Activated T-helper 2 cell treated with anti-CD3 and anti-CD28 coated beads, Interferon-gamma antibody, Interleukin-2, Interleukin-4, amounts not matched to agents 10 μg/mL and 5 μg/mL and 100 μg/mL, durations not matched to agents 14 hours and 24 hours and 36 hours (primary cell): ENCODE results near the gene TMEM88. TPM values are rescaled to one million over a fixed set of nuclear protein-coding genes. Genes with fewer than 3 reads are reported as not detected.
"Not testable (repeated sequence)": the region's sequence is repeated elsewhere in the genome, so short reads cannot be mapped to it uniquely, and the experiment has no call there.

Source experiments
- DNase-seq: peaks from one replicate; pipeline ENCODE4 v3.0.0; 2021; ENCODE audit warnings: low spot score
- H3K27ac Mint-ChIP-seq: one replicate; pipeline ENCODE4 v1.8.0; 2021; ENCODE audit warnings: mixed read lengths
- H3K27me3 Mint-ChIP-seq: one replicate; pipeline ENCODE4 v1.8.0; 2021; ENCODE audit warnings: low read depth, mixed read lengths
- H3K36me3 Mint-ChIP-seq: one replicate; pipeline ENCODE4 v1.8.0; 2021; ENCODE audit warnings: low read depth, mixed read lengths
- H3K4me1 Mint-ChIP-seq: one replicate; pipeline ENCODE4 v1.8.0; 2021; ENCODE audit warnings: low read depth, mixed read lengths
- H3K4me3 Mint-ChIP-seq: one replicate; pipeline ENCODE4 v1.8.0; 2021; ENCODE audit warnings: low read depth, mild to moderate bottlenecking, moderate library complexity, mixed read lengths
- H3K9me3 Mint-ChIP-seq: one replicate; pipeline ENCODE4 v1.8.0; 2021; ENCODE audit warnings: mixed read lengths
- intact Hi-C: fragments of 100-400 bp; cut with micrococcal nuclease; formaldehyde crosslinking; loops from one replicate; pipeline ENCODE4 v1.15.1; 2023
- total RNA-seq: library from RNA; stranded (reverse); gene quantifications from 2 replicates; pipeline ENCODE4 v1.2.3, GENCODE V29; 2022

Gene TMEM88
- total RNA-seq, 1 donor from 2014 or later: 4.1 TPM

GRCh38 chr17:7857713-7858521 is 3.1 kb downstream of the TMEM88 start, which contains the start of gene CYB5D1:
Gene CYB5D1, plus strand, starts transcription at chr17:7858003. Its CDS starts 132 bp downstream, at chr17:7858135.
- no peak within 1 kb of the TSS for H3K27ac Mint-ChIP-seq
- intact Hi-C loops: loop anchor here (1.0 to 10.0 kb wide), 7 partner anchors 15 to 298 kb away; partner anchors contain the start of gene CNTROB
- H3K27me3 Mint-ChIP-seq: no peaks in the 10 kb centered on the region
- H3K36me3 Mint-ChIP-seq: peaks cover 41% of the 10 kb centered on the region
- peaks cover 22% of the 10 kb centered on the region for H3K4me1 Mint-ChIP-seq
- peak; percentile 88 for DNase-seq
- no peak within 1 kb of the TSS for H3K4me3 Mint-ChIP-seq
- H3K9me3 Mint-ChIP-seq: no peaks in the 10 kb centered on the region

- peaks cover 22% of the 10 kb centered on the region for H3K4me1 Mint-ChIP-seq
- peaks cover 39% of the 10 kb centered on the region for H3K36me3 Mint-ChIP-seq
- no peak overlapping the region for H3K27ac Mint-ChIP-seq
- no peak for DNase-seq
- no peak overlapping the region for H3K4me3 Mint-ChIP-seq
- intact Hi-C loops: loop anchor here (10.0 kb wide), 1 partner anchor 196 kb away; no protein-coding TSS in a partner anchor
- no peaks in the 10 kb centered on the region for H3K27me3 Mint-ChIP-seq
- no peaks in the 10 kb centered on the region for H3K9me3 Mint-ChIP-seq
These were observed 3.6 kb downstream of the TMEM88 start for GRCh38 chr17:7858522-7858810.

- Mint-ChIP-seq H3K4me1 (peaks cover 22% of the 10 kb centered on the region), H3K9me3 (no peaks in the 10 kb centered on the region), H3K27me3 (no peaks in the 10 kb centered on the region), H3K36me3 (peaks cover 40% of the 10 kb centered on the region), H3K4me3 (no peak overlapping the region), H3K27ac (peak overlapping the region; percentile 25)
- no peak for DNase-seq
- intact Hi-C loops: loop anchor here (10.0 kb wide), 1 partner anchor 196 kb away; no protein-coding TSS in a partner anchor
These were observed 4.2 kb downstream of the TMEM88 start for GRCh38 chr17:7859028-7859427.

- peak overlapping the region; percentile 43 for H3K27ac Mint-ChIP-seq
- intact Hi-C loops: loop anchor here (2.0 kb wide), 1 partner anchor 128 kb away; no protein-coding TSS in a partner anchor
These were observed 8.0 kb downstream of the TMEM88 start for GRCh38 chr17:7862692-7863437.

GRCh38 chr17:7864384-7864783 is 9.5 kb downstream of the TMEM88 start:
- H3K27me3 Mint-ChIP-seq, H3K27ac Mint-ChIP-seq, H3K9me3 Mint-ChIP-seq, intact Hi-C loops, DNase-seq, H3K4me3 Mint-ChIP-seq: not testable (repeated sequence)
- H3K36me3 Mint-ChIP-seq: peaks cover 57% of the 10 kb centered on the region
- H3K4me1 Mint-ChIP-seq: peaks cover 29% of the 10 kb centered on the region

More at GRCh38 chr17:7862692-7863437, 8.0 kb downstream of the TMEM88 start:
- Mint-ChIP-seq H3K9me3 (no peaks in the 10 kb centered on the region), H3K36me3 (peaks cover 65% of the 10 kb centered on the region), H3K4me1 (peaks cover 28% of the 10 kb centered on the region), H3K4me3 (no peak overlapping the region), H3K27me3 (no peaks in the 10 kb centered on the region)
- no peak for DNase-seq

GRCh38 chr17:7864995-7865650 is 10.3 kb downstream of the TMEM88 start:
- Mint-ChIP-seq H3K36me3 (peaks cover 51% of the 10 kb centered on the region), H3K4me1 (peaks cover 24% of the 10 kb centered on the region), H3K9me3 (no peaks in the 10 kb centered on the region), H3K27me3 (no peaks in the 10 kb centered on the region), H3K4me3 (no peak overlapping the region), H3K27ac (no peak overlapping the region)
- intact Hi-C loops: no loop called here
- DNase-seq: no peak

- Mint-ChIP-seq H3K36me3 (peaks cover 32% of the 10 kb centered on the region), H3K9me3 (no peaks in the 10 kb centered on the region), H3K27ac (peak overlapping the region; percentile 33), H3K4me3 (peak overlapping the region; percentile 13), H3K4me1 (peaks cover 21% of the 10 kb centered on the region), H3K27me3 (no peaks in the 10 kb centered on the region)
- DNase-seq: no peak
- intact Hi-C loops: no loop called here
These were observed 13.0 kb downstream of the TMEM88 start for GRCh38 chr17:7867881-7868329.

- Mint-ChIP-seq H3K27ac (no peak overlapping the region), H3K27me3 (no peaks in the 10 kb centered on the region), H3K9me3 (no peaks in the 10 kb centered on the region), H3K4me3 (no peak overlapping the region), H3K36me3 (peaks cover 27% of the 10 kb centered on the region), H3K4me1 (peaks cover 16% of the 10 kb centered on the region)
- DNase-seq: no peak
- intact Hi-C loops: no loop called here
These were observed 18.2 kb downstream of the TMEM88 start for GRCh38 chr17:7873051-7873450.

- Mint-ChIP-seq H3K4me3 (no peak overlapping the region), H3K36me3 (peaks cover 27% of the 10 kb centered on the region), H3K9me3 (no peaks in the 10 kb centered on the region), H3K4me1 (peaks cover 9% of the 10 kb centered on the region), H3K27ac (no peak overlapping the region), H3K27me3 (no peaks in the 10 kb centered on the region)
- no peak for DNase-seq
- intact Hi-C loops: no loop called here
These were observed 21.0 kb downstream of the TMEM88 start for GRCh38 chr17:7875804-7876370.

GRCh38 chr17:7878234-7878633 is 23.4 kb downstream of the TMEM88 start:
- intact Hi-C loops: no loop called here
- no peaks in the 10 kb centered on the region for H3K27me3 Mint-ChIP-seq
- no peak for DNase-seq
- no peaks in the 10 kb centered on the region for H3K9me3 Mint-ChIP-seq
- H3K27ac Mint-ChIP-seq: no peak overlapping the region
- H3K36me3 Mint-ChIP-seq: peaks cover 23% of the 10 kb centered on the region
- peaks cover 9% of the 10 kb centered on the region for H3K4me1 Mint-ChIP-seq
- no peak overlapping the region for H3K4me3 Mint-ChIP-seq

- intact Hi-C loops: loop anchor here (10.0 kb wide), 1 partner anchor 245 kb away; the partner anchor contains the start of gene HES7
These were observed 25.4 kb downstream of the TMEM88 start for GRCh38 chr17:7880076-7880868.

More at GRCh38 chr17:7880076-7880868, 25.4 kb downstream of the TMEM88 start:
- H3K27ac Mint-ChIP-seq: no peak overlapping the region
- peaks cover 8% of the 10 kb centered on the region for H3K4me1 Mint-ChIP-seq
- no peak overlapping the region for H3K4me3 Mint-ChIP-seq
- H3K36me3 Mint-ChIP-seq: peaks cover 11% of the 10 kb centered on the region
- no peaks in the 10 kb centered on the region for H3K27me3 Mint-ChIP-seq
- H3K9me3 Mint-ChIP-seq: no peaks in the 10 kb centered on the region
- DNase-seq: no peak
